Muscle layer of duodenum (tissue), 2 donors: ENCODE data around the gene GP9.
A peak's percentile ranks its signal among the peaks of the same experiment; 100 is the strongest.
"Not testable (repeated sequence)": the region's sequence is repeated elsewhere in the genome, so short reads cannot be mapped to it uniquely, and the experiment has no call there.

Source experiments
- H3K27ac ChIP-seq: one replicate; pipeline ENCODE4 v1.7.0; 2013; ENCODE audit warnings: mild to moderate bottlenecking, low read length
- H3K27me3 ChIP-seq: one replicate; pipeline ENCODE4 v1.7.0; 2013; ENCODE audit warnings: low read depth, mild to moderate bottlenecking, control low read depth, low read length
- H3K36me3 ChIP-seq, 2 donors: one replicate each; pipeline ENCODE4 v1.7.0; 2013; ENCODE audit warnings: low read length in 2 of 2, control low read depth in 1 of 2, mild to moderate bottlenecking in 1 of 2; ENCODE audit not compliant: insufficient read depth in 2 of 2, control insufficient read depth in 1 of 2
- H3K4me1 ChIP-seq, 2 donors: one replicate each; pipeline ENCODE4 v1.7.0; 2013; ENCODE audit warnings: low read length in 2 of 2, mild to moderate bottlenecking in 2 of 2, control low read depth in 1 of 2, moderate library complexity in 1 of 2; ENCODE audit not compliant: insufficient read depth in 2 of 2, control insufficient read depth in 1 of 2
- H3K4me3 ChIP-seq, 2 donors: one replicate each; pipeline ENCODE4 v1.7.0; 2013; ENCODE audit warnings: low read length in 2 of 2, low read depth in 1 of 2, mild to moderate bottlenecking in 1 of 2
- H3K9me3 ChIP-seq, 2 donors: one replicate each; pipeline ENCODE4 v1.7.0; 2013; ENCODE audit warnings: low read length in 2 of 2, control low read depth in 1 of 2, mild to moderate bottlenecking in 1 of 2; ENCODE audit not compliant: control insufficient read depth in 1 of 2
- donor health status: healthy.

GP9 gene

GRCh38 chr3:129065016-129065719 is 4.6 kb downstream of the GP9 start:
- Histone ChIP-seq H3K27ac (no peak overlapping the region), H3K36me3 (no peaks in the 10 kb centered on the region), H3K4me3 (no peak overlapping the region), H3K4me1 (peaks cover 0 to 7% of the 10 kb centered on the region in 2 donors), H3K9me3 (no peaks in the 10 kb centered on the region), H3K27me3 (no peaks in the 10 kb centered on the region)

- Histone ChIP-seq H3K4me3 (no peak overlapping the region), H3K27me3 (no peaks in the 10 kb centered on the region), H3K36me3 (no peaks in the 10 kb centered on the region), H3K4me1 (peaks cover 0 to 7% of the 10 kb centered on the region in 2 donors), H3K27ac (no peak overlapping the region), H3K9me3 (no peaks in the 10 kb centered on the region)
These were observed 5.1 kb downstream of the GP9 start for GRCh38 chr3:129065720-129066073.

GRCh38 chr3:129067719-129068118 is 7.1 kb downstream of the GP9 start:
- H3K4me1 ChIP-seq, H3K27me3 ChIP-seq, H3K9me3 ChIP-seq, H3K36me3 ChIP-seq, H3K27ac ChIP-seq, H3K4me3 ChIP-seq: not testable (repeated sequence)

GRCh38 chr3:129068291-129068886 is 7.8 kb downstream of the GP9 start:
- H3K27me3 ChIP-seq, result no peaks in the 10 kb centered on the region
- H3K36me3 ChIP-seq, result no peaks in the 10 kb centered on the region
- peaks cover 0 to 7% of the 10 kb centered on the region in 2 donors for H3K4me1 ChIP-seq
- no peak overlapping the region for H3K27ac ChIP-seq
- peak overlapping the region in 1 of 2 donors; percentile 53 for H3K4me3 ChIP-seq
- no peaks in the 10 kb centered on the region for H3K9me3 ChIP-seq

- not testable (repeated sequence) for H3K9me3 ChIP-seq, H3K27ac ChIP-seq, H3K27me3 ChIP-seq, H3K4me1 ChIP-seq, H3K4me3 ChIP-seq, H3K36me3 ChIP-seq
These were observed 8.9 kb downstream of the GP9 start for GRCh38 chr3:129069313-129070085.

GRCh38 chr3:129070086-129070885 is 9.7 kb downstream of the GP9 start:
- Histone ChIP-seq H3K36me3 (no peaks in the 10 kb centered on the region), H3K9me3 (no peaks in the 10 kb centered on the region), H3K27ac (no peak overlapping the region), H3K4me3 (no peak overlapping the region), H3K4me1 (peaks cover 0 to 7% of the 10 kb centered on the region in 2 donors), H3K27me3 (no peaks in the 10 kb centered on the region)

- H3K27ac ChIP-seq, result no peak overlapping the region
- H3K9me3 ChIP-seq, result no peaks in the 10 kb centered on the region
- no peaks in the 10 kb centered on the region for H3K27me3 ChIP-seq
- no peak overlapping the region for H3K4me3 ChIP-seq
- peaks cover 0 to 19% of the 10 kb centered on the region in 2 donors for H3K4me1 ChIP-seq
- H3K36me3 ChIP-seq, result no peaks in the 10 kb centered on the region
These were observed 16.6 kb downstream of the GP9 start for GRCh38 chr3:129077222-129077621.

- no peaks in the 10 kb centered on the region for H3K27me3 ChIP-seq
- peaks cover 0 to 19% of the 10 kb centered on the region in 2 donors for H3K4me1 ChIP-seq
- H3K4me3 ChIP-seq, result no peak overlapping the region
- H3K9me3 ChIP-seq, result no peaks in the 10 kb centered on the region
- no peak overlapping the region for H3K27ac ChIP-seq
- no peaks in the 10 kb centered on the region for H3K36me3 ChIP-seq
These were observed 17.9 kb downstream of the GP9 start for GRCh38 chr3:129078510-129078909.

- Histone ChIP-seq H3K4me3 (no peak overlapping the region), H3K4me1 (peaks cover 0 to 19% of the 10 kb centered on the region in 2 donors), H3K27me3 (no peaks in the 10 kb centered on the region), H3K36me3 (no peaks in the 10 kb centered on the region), H3K27ac (no peak overlapping the region), H3K9me3 (no peaks in the 10 kb centered on the region)
These were observed 20.9 kb downstream of the GP9 start for GRCh38 chr3:129081503-129081902.

- no peak overlapping the region for H3K27ac ChIP-seq
- no peaks in the 10 kb centered on the region for H3K36me3 ChIP-seq
- H3K4me3 ChIP-seq, result no peak overlapping the region
- no peaks in the 10 kb centered on the region for H3K9me3 ChIP-seq
- H3K27me3 ChIP-seq, result no peaks in the 10 kb centered on the region
- peaks cover 0 to 22% of the 10 kb centered on the region in 2 donors for H3K4me1 ChIP-seq
These were observed 21.4 kb downstream of the GP9 start for GRCh38 chr3:129082026-129082425.

- H3K27me3 ChIP-seq, result no peaks in the 10 kb centered on the region
- H3K9me3 ChIP-seq, result no peaks in the 10 kb centered on the region
- no peak overlapping the region for H3K4me3 ChIP-seq
- H3K4me1 ChIP-seq, result peaks cover 0 to 9% of the 10 kb centered on the region in 2 donors
- no peaks in the 10 kb centered on the region for H3K36me3 ChIP-seq
- H3K27ac ChIP-seq, result no peak overlapping the region
These were observed 23.9 kb downstream of the GP9 start for GRCh38 chr3:129084501-129084900.
